Gastrocnemius medialis (tissue), 4 donors: ENCODE data around the gene TINAG.

Experiments
- POLR2A ChIP-seq, 2 donors: fragments of 450-650 bp; IDR thresholded peaks; one replicate each; pipeline ENCODE4 v1.6.1; 2017; ENCODE audit warnings: antibody characterized with exemption in 2 of 2, mild to moderate bottlenecking in 2 of 2, moderate library complexity in 2 of 2
- TF ChIP-seq, protein P1 (sequence below), 5 experiments: fragments of 450-650 bp in 3 of 5; fragments of 200-600 bp in 2 of 5; sonication (generic) in 2 of 5; IDR thresholded peaks in 4 of 5; conservative IDR thresholded peaks in 1 of 5; 1 replicate in 4 of 5; 2 replicates in 1 of 5; pipeline ENCODE4 v1.5.1; 2016 to 2019; ENCODE audit warnings: antibody characterized with exemption in 5 of 5, mild to moderate bottlenecking in 3 of 5, moderate library complexity in 3 of 5

DNA sequence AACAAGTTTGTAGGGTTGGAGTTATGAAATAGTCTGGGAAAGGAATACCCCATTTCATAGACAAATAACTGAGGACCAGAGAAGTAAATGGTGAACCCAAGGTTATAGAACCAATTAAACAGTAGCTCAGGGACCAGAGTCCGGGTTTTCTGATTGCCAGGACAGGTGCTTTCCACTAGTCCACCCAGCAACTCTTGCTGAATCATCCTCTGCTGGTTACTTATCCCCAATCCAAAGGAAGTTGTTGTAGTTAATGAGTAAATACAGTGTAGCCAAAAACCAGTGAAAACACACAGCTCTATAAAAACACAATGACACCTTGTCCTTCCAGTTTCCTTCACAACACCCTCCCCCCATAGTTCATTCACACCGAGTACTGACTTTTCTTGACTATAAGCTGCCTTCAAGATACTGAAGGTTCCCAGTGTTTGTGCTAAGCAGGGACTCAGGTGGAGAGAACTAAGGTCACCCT lies 766 bp upstream of the TINAG start:
- no peak for TF ChIP-seq POLR2A (IDR thresholded peaks at IDR 0.05)
- TF ChIP-seq, protein P1, sequence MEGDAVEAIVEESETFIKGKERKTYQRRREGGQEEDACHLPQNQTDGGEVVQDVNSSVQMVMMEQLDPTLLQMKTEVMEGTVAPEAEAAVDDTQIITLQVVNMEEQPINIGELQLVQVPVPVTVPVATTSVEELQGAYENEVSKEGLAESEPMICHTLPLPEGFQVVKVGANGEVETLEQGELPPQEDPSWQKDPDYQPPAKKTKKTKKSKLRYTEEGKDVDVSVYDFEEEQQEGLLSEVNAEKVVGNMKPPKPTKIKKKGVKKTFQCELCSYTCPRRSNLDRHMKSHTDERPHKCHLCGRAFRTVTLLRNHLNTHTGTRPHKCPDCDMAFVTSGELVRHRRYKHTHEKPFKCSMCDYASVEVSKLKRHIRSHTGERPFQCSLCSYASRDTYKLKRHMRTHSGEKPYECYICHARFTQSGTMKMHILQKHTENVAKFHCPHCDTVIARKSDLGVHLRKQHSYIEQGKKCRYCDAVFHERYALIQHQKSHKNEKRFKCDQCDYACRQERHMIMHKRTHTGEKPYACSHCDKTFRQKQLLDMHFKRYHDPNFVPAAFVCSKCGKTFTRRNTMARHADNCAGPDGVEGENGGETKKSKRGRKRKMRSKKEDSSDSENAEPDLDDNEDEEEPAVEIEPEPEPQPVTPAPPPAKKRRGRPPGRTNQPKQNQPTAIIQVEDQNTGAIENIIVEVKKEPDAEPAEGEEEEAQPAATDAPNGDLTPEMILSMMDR (IDR thresholded peaks at IDR 0.05 in 4 of 5, conservative IDR thresholded peaks at IDR 0.05 in 1 of 5) = no peak
